NCI-H2081 treated with DMSO at 0.1 percent for 48 hours (cell line): ENCODE data around the gene WFIKKN1.
"Not testable (repeated sequence)": the region's sequence is repeated elsewhere in the genome, so short reads cannot be mapped to it uniquely, and the experiment has no call there.

Experiments
- DNase-seq: peaks from one replicate; lab custom pipeline; 2025; lab: John Stamatoyannopoulos, UW

Gene WFIKKN1

GRCh38 chr16:595094-595528, 35.7 kb upstream of the WFIKKN1 start:
- no peak for DNase-seq

GRCh38 chr16:595942-596735, 34.6 kb upstream of the WFIKKN1 start:
- no peak for DNase-seq

- DNase-seq, result no peak
Observed at GRCh38 chr16:596736-597060, 34.1 kb upstream of the WFIKKN1 start.

GRCh38 chr16:597655-598054, 33.1 kb upstream of the WFIKKN1 start:
- DNase-seq, result not testable (repeated sequence)

- no peak for DNase-seq
Observed at GRCh38 chr16:598823-599739, 31.7 kb upstream of the WFIKKN1 start.

GRCh38 chr16:600781-601180, 30.0 kb upstream of the WFIKKN1 start:
- DNase-seq, result no peak

GRCh38 chr16:603933-604332, 26.9 kb upstream of the WFIKKN1 start:
- DNase-seq, result no peak

- no peak for DNase-seq
Observed at GRCh38 chr16:606656-607307, 24.0 kb upstream of the WFIKKN1 start.

GRCh38 chr16:608019-608418, 22.8 kb upstream of the WFIKKN1 start:
- no peak for DNase-seq

GRCh38 chr16:609316-609715, 21.5 kb upstream of the WFIKKN1 start:
- DNase-seq, result no peak

- DNase-seq, result no peak
Observed at GRCh38 chr16:609984-610383, 20.8 kb upstream of the WFIKKN1 start.

- no peak for DNase-seq
Observed at GRCh38 chr16:610513-611381, 20.0 kb upstream of the WFIKKN1 start.

GRCh38 chr16:615122-615521, 15.7 kb upstream of the WFIKKN1 start:
- DNase-seq, result no peak

- no peak for DNase-seq
Observed at GRCh38 chr16:616733-617586, 13.8 kb upstream of the WFIKKN1 start.

- no peak for DNase-seq
Observed at GRCh38 chr16:617855-618254, 12.9 kb upstream of the WFIKKN1 start.

- no peak for DNase-seq
Observed at GRCh38 chr16:619476-620100, 11.2 kb upstream of the WFIKKN1 start.

- no peak for DNase-seq
Observed at GRCh38 chr16:620700-621525, 9.9 kb upstream of the WFIKKN1 start.

- no peak for DNase-seq
Observed at GRCh38 chr16:621526-622105, 9.2 kb upstream of the WFIKKN1 start.

- DNase-seq, result no peak
Observed at GRCh38 chr16:622920-623280, 7.9 kb upstream of the WFIKKN1 start.
